Measurements from ENCODE around the gene NUP35. TPM values are rescaled to one million over a fixed set of nuclear protein-coding genes. Genes with fewer than 3 reads are reported as not detected.

NUP35 gene
- 10 to 100 TPM; 25.6 to 28.8 TPM for total RNA-seq

GRCh38 chr2:183124222-183124956 lies at the start of gene NUP35:
Gene NUP35 (plus strand): TSS chr2:183124443. CDS start chr2:183124458, 15 bp downstream.
- Mint-ChIP-seq H3K27me3 (ENCODE audit: low read depth) (peaks cover 6% of the 10 kb centered on the region), H3K27ac (peak within 1 kb of the TSS; percentile 95)

GRCh38 chr2:183078163-183078463 lies 46.1 kb upstream of the NUP35 start:
- intact Hi-C loops (cut with micrococcal nuclease), result loop anchor here (1.0 kb wide), 3 partner anchors 40 to 362 kb away; partner anchors contain the start of genes DNAJC10, NCKAP1 and NUP35
- no peak overlapping the region for H3K27ac Mint-ChIP-seq
- DNase-seq, result no peak
- H3K27me3 Mint-ChIP-seq (ENCODE audit: low read depth), result no peaks in the 10 kb centered on the region
- H3K4me3 Mint-ChIP-seq, result peak overlapping the region; percentile 93
- CTCF ChIA-PET, result interaction anchor here (0.6 kb wide), 2 partner anchors 20 to 34 kb away, joined by 5 read pairs; no protein-coding TSS in a partner anchor
- no peaks in the 10 kb centered on the region for H3K36me3 Mint-ChIP-seq (ENCODE audit: low read depth)
- peaks cover 6% of the 10 kb centered on the region for H3K4me1 Mint-ChIP-seq (ENCODE audit: low read depth)
- H3K9me3 Mint-ChIP-seq, result no peaks in the 10 kb centered on the region

More at GRCh38 chr2:183124222-183124956, at the start of gene NUP35:
- H3K36me3 Mint-ChIP-seq (ENCODE audit: low read depth), result peaks cover 10% of the 10 kb centered on the region
- peak; percentile 90 for DNase-seq
- peak within 1 kb of the TSS; percentile 93 for H3K4me3 Mint-ChIP-seq
- CTCF ChIA-PET, result no interaction called here
- intact Hi-C loops (cut with micrococcal nuclease), result loop anchor here (1.0 kb wide), 3 partner anchors 46 to 408 kb away; partner anchors contain the start of genes DNAJC10, DUSP19 and NCKAP1
- H3K9me3 Mint-ChIP-seq, result no peaks in the 10 kb centered on the region
- H3K4me1 Mint-ChIP-seq (ENCODE audit: low read depth), result peaks cover 32% of the 10 kb centered on the region

GRCh38 chr2:183078464-183079138 lies 45.6 kb upstream of the NUP35 start, which contains the start of gene DUSP19:
Gene DUSP19 (plus strand): TSS chr2:183078747. CDS start chr2:183078934, 187 bp downstream.
- CTCF ChIA-PET, result interaction anchor here (0.6 to 0.7 kb wide), 3 partner anchors 21 to 79 kb away, joined by 3 to 5 read pairs (median 5); no protein-coding TSS in a partner anchor
- Mint-ChIP-seq H3K36me3 (ENCODE audit: low read depth) (no peaks in the 10 kb centered on the region), H3K4me1 (ENCODE audit: low read depth) (peaks cover 6% of the 10 kb centered on the region), H3K4me3 (peak within 1 kb of the TSS; percentile 93), H3K27ac (peak within 1 kb of the TSS; percentile 50), H3K27me3 (ENCODE audit: low read depth) (no peaks in the 10 kb centered on the region), H3K9me3 (no peaks in the 10 kb centered on the region)
- intact Hi-C loops (cut with micrococcal nuclease), result loop anchor here (1.0 kb wide), 3 partner anchors 40 to 362 kb away; partner anchors contain the start of genes DNAJC10, NCKAP1 and NUP35
- peak; percentile 94 for DNase-seq

GRCh38 chr2:183079139-183079775 lies 45.0 kb upstream of the NUP35 start:
- peak overlapping the region; percentile 93 for H3K4me3 Mint-ChIP-seq
- H3K4me1 Mint-ChIP-seq (ENCODE audit: low read depth), result peaks cover 6% of the 10 kb centered on the region
- H3K27me3 Mint-ChIP-seq (ENCODE audit: low read depth), result no peaks in the 10 kb centered on the region
- intact Hi-C loops (cut with micrococcal nuclease), result no loop called here
- H3K27ac Mint-ChIP-seq, result peak overlapping the region; percentile 6
- no peaks in the 10 kb centered on the region for H3K36me3 Mint-ChIP-seq (ENCODE audit: low read depth)
- no peaks in the 10 kb centered on the region for H3K9me3 Mint-ChIP-seq
- CTCF ChIA-PET, result interaction anchor here (0.6 to 0.7 kb wide), 2 partner anchors 79 to 99 kb away, joined by 3 read pairs; no protein-coding TSS in a partner anchor
- DNase-seq, result no peak

- intact Hi-C loops (cut with micrococcal nuclease), result no loop called here
- Mint-ChIP-seq H3K9me3 (no peaks in the 10 kb centered on the region), H3K27ac (no peak overlapping the region), H3K36me3 (ENCODE audit: low read depth) (no peaks in the 10 kb centered on the region), H3K27me3 (ENCODE audit: low read depth) (no peaks in the 10 kb centered on the region), H3K4me1 (ENCODE audit: low read depth) (peaks cover 6% of the 10 kb centered on the region), H3K4me3 (no peak overlapping the region)
- CTCF ChIA-PET, result interaction anchor here (0.7 kb wide), 2 partner anchors 24 to 680 kb away, joined by 3 read pairs; no protein-coding TSS in a partner anchor
- DNase-seq, result no peak
These were observed 42.3 kb upstream of the NUP35 start for GRCh38 chr2:183081911-183082310.

- H3K27ac Mint-ChIP-seq, result no peak overlapping the region
- no peaks in the 10 kb centered on the region for H3K9me3 Mint-ChIP-seq
- CTCF ChIA-PET, result no interaction called here
- peaks cover 1% of the 10 kb centered on the region for H3K36me3 Mint-ChIP-seq (ENCODE audit: low read depth)
- intact Hi-C loops (cut with micrococcal nuclease), result no loop called here
- no peaks in the 10 kb centered on the region for H3K27me3 Mint-ChIP-seq (ENCODE audit: low read depth)
- H3K4me3 Mint-ChIP-seq, result no peak overlapping the region
- H3K4me1 Mint-ChIP-seq (ENCODE audit: low read depth), result no peaks in the 10 kb centered on the region
- DNase-seq, result no peak
These were observed 36.2 kb upstream of the NUP35 start for GRCh38 chr2:183088061-183088460.

- intact Hi-C loops (cut with micrococcal nuclease), result no loop called here
- Mint-ChIP-seq H3K4me3 (no peak overlapping the region), H3K4me1 (ENCODE audit: low read depth) (peaks cover under 1% of the 10 kb centered on the region), H3K27me3 (ENCODE audit: low read depth) (no peaks in the 10 kb centered on the region), H3K36me3 (ENCODE audit: low read depth) (peaks cover 1% of the 10 kb centered on the region), H3K27ac (no peak overlapping the region), H3K9me3 (no peaks in the 10 kb centered on the region)
- no peak for DNase-seq
- CTCF ChIA-PET, result interaction anchor here (0.9 kb wide), 1 partner anchor 18 kb away, joined by 3 read pairs; no protein-coding TSS in a partner anchor
These were observed 34.9 kb upstream of the NUP35 start for GRCh38 chr2:183089192-183089851.

GRCh38 chr2:183091318-183091953 lies 32.8 kb upstream of the NUP35 start:
- no peaks in the 10 kb centered on the region for H3K27me3 Mint-ChIP-seq (ENCODE audit: low read depth)
- peaks cover 3% of the 10 kb centered on the region for H3K4me1 Mint-ChIP-seq (ENCODE audit: low read depth)
- H3K27ac Mint-ChIP-seq, result no peak overlapping the region
- H3K36me3 Mint-ChIP-seq (ENCODE audit: low read depth), result peaks cover 1% of the 10 kb centered on the region
- no peaks in the 10 kb centered on the region for H3K9me3 Mint-ChIP-seq
- no peak overlapping the region for H3K4me3 Mint-ChIP-seq
- CTCF ChIA-PET, result no interaction called here
- no peak for DNase-seq
- intact Hi-C loops (cut with micrococcal nuclease), result no loop called here

GRCh38 chr2:183091954-183092345 lies 32.3 kb upstream of the NUP35 start:
- H3K4me1 Mint-ChIP-seq (ENCODE audit: low read depth), result peaks cover 3% of the 10 kb centered on the region
- H3K27ac Mint-ChIP-seq, result no peak overlapping the region
- no peaks in the 10 kb centered on the region for H3K27me3 Mint-ChIP-seq (ENCODE audit: low read depth)
- CTCF ChIA-PET, result no interaction called here
- no peaks in the 10 kb centered on the region for H3K9me3 Mint-ChIP-seq
- intact Hi-C loops (cut with micrococcal nuclease), result no loop called here
- H3K4me3 Mint-ChIP-seq, result no peak overlapping the region
- peaks cover 1% of the 10 kb centered on the region for H3K36me3 Mint-ChIP-seq (ENCODE audit: low read depth)
- no peak for DNase-seq

GRCh38 chr2:183093857-183094657 lies 30.2 kb upstream of the NUP35 start:
- intact Hi-C loops (cut with micrococcal nuclease), result no loop called here
- H3K9me3 Mint-ChIP-seq, result no peaks in the 10 kb centered on the region
- DNase-seq, result no peak
- H3K4me1 Mint-ChIP-seq (ENCODE audit: low read depth), result peaks cover 3% of the 10 kb centered on the region
- no peaks in the 10 kb centered on the region for H3K36me3 Mint-ChIP-seq (ENCODE audit: low read depth)
- CTCF ChIA-PET, result interaction anchor here (0.9 to 1.2 kb wide), 2 partner anchors 25 to 45 kb away, joined by 3 read pairs; no protein-coding TSS in a partner anchor
- no peak overlapping the region for H3K4me3 Mint-ChIP-seq
- no peak overlapping the region for H3K27ac Mint-ChIP-seq
- no peaks in the 10 kb centered on the region for H3K27me3 Mint-ChIP-seq (ENCODE audit: low read depth)

Data from activated naive CD4-positive, alpha-beta T cell treated with anti-CD3 and anti-CD28 coated beads for 36 hours (primary cell).